K562 (cell line): ENCODE results near the gene THAP11. TPM values are rescaled to one million over a fixed set of nuclear protein-coding genes. Genes with fewer than 3 reads are reported as not detected.

Experiments used
- CHD2 ChIP-seq: IDR thresholded peaks from 2 replicates; pipeline ENCODE4 v1.6.1; 2011; ENCODE audit warnings: low read depth, low read length
- CREM ChIP-seq: IDR thresholded peaks from 2 replicates; pipeline ENCODE4 v1.6.1; 2014; ENCODE audit warnings: antibody characterized with exemption, low read depth
- HDAC1 ChIP-seq, 2 experiments: fragments of 450-650 bp; IDR thresholded peaks; 2 replicates each; pipeline ENCODE4 v1.6.1; 2016 to 2017; ENCODE audit warnings: inconsistent platforms in 1 of 2, mild to moderate bottlenecking in 1 of 2, moderate library complexity in 1 of 2
- HDAC8 ChIP-seq: fragments of 450-650 bp; IDR thresholded peaks from 2 replicates; pipeline ENCODE4 v1.6.1; 2016; ENCODE audit warnings: mild to moderate bottlenecking, missing genetic modification characterization, moderate library complexity, missing compliant biosample characterization
- HMG20A ChIP-seq: fragments of 450-650 bp; formaldehyde crosslinking; conservative IDR thresholded peaks from 2 replicates; pipeline ENCODE4 v1.4.0; 2020; ENCODE audit warnings: mild to moderate bottlenecking, mixed read lengths
- MAFG ChIP-seq: fragments of 450-650 bp; conservative IDR thresholded peaks from 2 replicates; pipeline ENCODE4 v1.6.1; 2016; ENCODE audit warnings: missing genetic modification characterization, missing compliant biosample characterization
- NFIX ChIP-seq: fragments of 250-450 bp; sonication (Bioruptor Pico); IDR thresholded peaks from 2 replicates; pipeline ENCODE4 v1.4.0; 2020; ENCODE audit warnings: low read depth, mild to moderate bottlenecking, moderate library complexity
- NR2F6 ChIP-seq: fragments of 450-650 bp; formaldehyde crosslinking; IDR thresholded peaks from 2 replicates; pipeline ENCODE4 v1.4.0; 2020; ENCODE audit warnings: mild to moderate bottlenecking
- PHTF2 ChIP-seq: fragments of 250-450 bp; sonication (Bioruptor Pico); IDR thresholded peaks from 2 replicates; pipeline ENCODE4 v1.5.0; 2021; ENCODE audit warnings: mild to moderate bottlenecking
- PTRF ChIP-seq: fragments of 450-650 bp; IDR thresholded peaks from 2 replicates; pipeline ENCODE4 v1.6.1; 2016; ENCODE audit warnings: mild to moderate bottlenecking, missing genetic modification characterization, missing compliant biosample characterization
- TAF7 ChIP-seq: fragments of 450-650 bp; IDR thresholded peaks from 2 replicates; pipeline ENCODE4 v1.6.1; 2016; ENCODE audit warnings: missing genetic modification characterization, missing compliant biosample characterization
- TEAD1 ChIP-seq, 2 experiments: fragments of 450-650 bp in 1 of 2; sonication (generic) in 1 of 2; formaldehyde crosslinking; IDR thresholded peaks; 2 replicates each; pipeline versions ENCODE4 v1.4.0 to v1.8.0; 2020 to 2022; ENCODE audit warnings: mild to moderate bottlenecking in 2 of 2, missing genetic modification reagents in 1 of 2
- U2AF1 ChIP-seq: fragments of 200-400 bp; formaldehyde crosslinking; optimal IDR thresholded peaks from 2 replicates; pipeline ENCODE3; 2017; ENCODE audit warnings: mild to moderate bottlenecking, low read depth, low read length, moderate library complexity
- ZBTB1 ChIP-seq: sonication (generic); formaldehyde crosslinking; IDR thresholded peaks from 2 replicates; pipeline ENCODE4 v1.8.1; 2023; ENCODE audit warnings: missing genetic modification reagents, low read depth, mild to moderate bottlenecking, borderline replicate concordance
- ZNF766 ChIP-seq: fragments of 200-800 bp; sonication (Bioruptor generic); conservative IDR thresholded peaks from 2 replicates; pipeline ENCODE4 v1.6.1; 2016; ENCODE audit warnings: missing genetic modification characterization, missing compliant biosample characterization
- polyA plus RNA-seq, 8 experiments: library from polyadenylated mRNA; depleted of rRNA in 4 of 8; stranded (reverse) in 5 of 8; unstranded in 3 of 8; fragments of >200 nt; fragmentation: Nextera tagmentation in 2 of 8; fragmentation: Illumina TruSeq in 1 of 8; extraction: Ambion mirVana in 2 of 8; extraction: Trizol in 1 of 8; gene quantifications; 2 replicates each; pipeline versions ENCODE4 v1.2.1 to v1.2.3, GENCODE V29; 2011 to 2014; ENCODE audit warnings: inconsistent platforms in 1 of 8, missing spikeins in 1 of 8
- total RNA-seq, 7 experiments: library from RNA; depleted of rRNA in 6 of 7; stranded (reverse); fragments of >200 nt in 6 of 7; fragmentation: Illumina TruSeq in 2 of 7; extraction: Trizol in 2 of 7; gene quantifications; 2 replicates each; pipeline versions ENCODE4 v1.2.1 to v1.2.3, GENCODE V29; 2011 to 2021; ENCODE audit warnings: low replicate concordance in 1 of 7
- TF ChIP-seq, protein P1 (sequence below), 3 experiments: fragments of 200-800 bp in 1 of 3; fragments of 250-450 bp in 1 of 3; fragments of 450-650 bp in 1 of 3; sonication (Bioruptor Pico) in 1 of 3; sonication (Bioruptor generic) in 1 of 3; formaldehyde crosslinking in 1 of 3; IDR thresholded peaks; 2 replicates each; pipeline versions ENCODE4 v1.6.1 to v1.8.0; 2016 to 2022; ENCODE audit warnings: mild to moderate bottlenecking in 2 of 3, missing genetic modification characterization in 2 of 3, missing compliant biosample characterization in 1 of 3, moderate library complexity in 1 of 3
- TF ChIP-seq, protein P2 (sequence below): fragments of 450-650 bp; formaldehyde crosslinking; IDR thresholded peaks from 2 replicates; pipeline ENCODE4 v1.4.0; 2022; ENCODE audit warnings: missing genetic modification characterization
- TF ChIP-seq, protein P3 (sequence below): fragments of 250-450 bp; sonication (Bioruptor Pico); IDR thresholded peaks from 2 replicates; pipeline ENCODE4 v1.5.0; 2021
- TF ChIP-seq, protein P4 (sequence below): fragments of 250-450 bp; sonication (Bioruptor Pico); IDR thresholded peaks from 2 replicates; pipeline ENCODE4 v1.4.0; 2020; ENCODE audit warnings: borderline replicate concordance

The THAP11 gene
- total and polyA plus RNA-seq, 9 of the 15 experiments (the other 6 are each of a cell fraction or from before 2014, with no cell fraction given): 2.4 to 31.6 (median 21.4) TPM

DNA sequence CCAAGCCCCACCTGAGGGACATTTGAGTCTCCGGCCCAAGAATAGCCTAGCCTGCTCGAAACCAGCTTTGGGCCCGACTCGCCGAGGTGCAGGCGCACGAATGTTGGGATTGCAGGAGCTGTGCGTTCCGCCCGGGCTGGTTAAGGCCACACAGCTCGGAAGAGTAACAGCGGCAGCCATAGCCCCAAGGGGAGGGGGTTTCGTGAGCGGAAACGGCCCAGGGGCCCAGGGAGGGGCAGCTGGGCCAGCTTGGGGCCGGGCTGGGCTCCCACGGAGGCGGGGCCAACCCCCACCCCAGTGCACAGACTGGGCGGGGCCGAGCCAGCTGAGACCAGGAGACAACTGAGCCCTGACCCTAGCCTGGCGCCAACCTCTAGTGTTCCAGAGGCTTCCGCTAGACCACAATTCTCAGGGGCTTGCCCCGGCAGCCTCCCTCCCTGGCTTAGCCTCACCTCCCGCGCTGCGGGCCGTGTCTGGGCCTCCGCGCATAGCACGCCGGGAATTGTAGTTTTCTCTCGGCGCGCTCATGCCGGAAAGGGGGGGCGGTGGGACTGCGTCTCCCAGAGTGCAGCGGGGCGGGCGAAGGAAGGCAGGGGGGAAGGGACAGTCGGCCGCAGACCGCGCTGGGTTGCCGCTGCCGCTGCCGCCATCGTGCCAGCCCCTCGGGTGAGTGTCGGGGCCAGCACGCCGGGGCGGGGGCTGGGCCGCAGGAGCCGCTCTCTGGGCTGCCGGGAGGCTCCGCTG lies 4.4 kb downstream of the THAP11 start, which contains the start of gene NUTF2 (continued):
- TF ChIP-seq NFIX (CRISPR knock-in tag): no peak
- TF ChIP-seq HDAC8 (tag): no peak
- no peak for TF ChIP-seq ZBTB1 (CRISPR knock-in tag)
- peak in 1 of 2 experiments; percentile 49; a peak in 2 of 4 replicates for TF ChIP-seq HDAC1 (IDR thresholded peaks at IDR 0.05)
- no peak for TF ChIP-seq NR2F6 (CRISPR knock-in tag)
- TF ChIP-seq, protein P1, sequence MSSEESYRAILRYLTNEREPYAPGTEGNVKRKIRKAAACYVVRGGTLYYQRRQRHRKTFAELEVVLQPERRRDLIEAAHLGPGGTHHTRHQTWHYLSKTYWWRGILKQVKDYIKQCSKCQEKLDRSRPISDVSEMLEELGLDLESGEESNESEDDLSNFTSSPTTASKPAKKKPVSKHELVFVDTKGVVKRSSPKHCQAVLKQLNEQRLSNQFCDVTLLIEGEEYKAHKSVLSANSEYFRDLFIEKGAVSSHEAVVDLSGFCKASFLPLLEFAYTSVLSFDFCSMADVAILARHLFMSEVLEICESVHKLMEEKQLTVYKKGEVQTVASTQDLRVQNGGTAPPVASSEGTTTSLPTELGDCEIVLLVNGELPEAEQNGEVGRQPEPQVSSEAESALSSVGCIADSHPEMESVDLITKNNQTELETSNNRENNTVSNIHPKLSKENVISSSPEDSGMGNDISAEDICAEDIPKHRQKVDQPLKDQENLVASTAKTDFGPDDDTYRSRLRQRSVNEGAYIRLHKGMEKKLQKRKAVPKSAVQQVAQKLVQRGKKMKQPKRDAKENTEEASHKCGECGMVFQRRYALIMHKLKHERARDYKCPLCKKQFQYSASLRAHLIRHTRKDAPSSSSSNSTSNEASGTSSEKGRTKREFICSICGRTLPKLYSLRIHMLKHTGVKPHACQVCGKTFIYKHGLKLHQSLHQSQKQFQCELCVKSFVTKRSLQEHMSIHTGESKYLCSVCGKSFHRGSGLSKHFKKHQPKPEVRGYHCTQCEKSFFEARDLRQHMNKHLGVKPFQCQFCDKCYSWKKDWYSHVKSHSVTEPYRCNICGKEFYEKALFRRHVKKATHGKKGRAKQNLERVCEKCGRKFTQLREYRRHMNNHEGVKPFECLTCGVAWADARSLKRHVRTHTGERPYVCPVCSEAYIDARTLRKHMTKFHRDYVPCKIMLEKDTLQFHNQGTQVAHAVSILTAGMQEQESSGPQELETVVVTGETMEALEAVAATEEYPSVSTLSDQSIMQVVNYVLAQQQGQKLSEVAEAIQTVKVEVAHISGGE (CRISPR knock-in tag; IDR thresholded peaks at IDR 0.05): peak in 1 of 3 experiments; percentile 67; a peak in 2 of 6 replicates
- TF ChIP-seq, protein P2, sequence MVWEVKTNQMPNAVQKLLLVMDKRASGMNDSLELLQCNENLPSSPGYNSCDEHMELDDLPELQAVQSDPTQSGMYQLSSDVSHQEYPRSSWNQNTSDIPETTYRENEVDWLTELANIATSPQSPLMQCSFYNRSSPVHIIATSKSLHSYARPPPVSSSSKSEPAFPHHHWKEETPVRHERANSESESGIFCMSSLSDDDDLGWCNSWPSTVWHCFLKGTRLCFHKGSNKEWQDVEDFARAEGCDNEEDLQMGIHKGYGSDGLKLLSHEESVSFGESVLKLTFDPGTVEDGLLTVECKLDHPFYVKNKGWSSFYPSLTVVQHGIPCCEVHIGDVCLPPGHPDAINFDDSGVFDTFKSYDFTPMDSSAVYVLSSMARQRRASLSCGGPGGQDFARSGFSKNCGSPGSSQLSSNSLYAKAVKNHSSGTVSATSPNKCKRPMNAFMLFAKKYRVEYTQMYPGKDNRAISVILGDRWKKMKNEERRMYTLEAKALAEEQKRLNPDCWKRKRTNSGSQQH (CRISPR knock-in tag): no peak
- TF ChIP-seq CREM: peak; percentile 87
- TF ChIP-seq ZNF766: peak; percentile 95
- no peak for TF ChIP-seq MAFG (tag)
- TF ChIP-seq CHD2: peak; percentile 76
- TF ChIP-seq PTRF (tag): no peak
- TF ChIP-seq TEAD1 (CRISPR knock-in tag; IDR thresholded peaks at IDR 0.05): peak in 1 of 2 experiments; percentile 87; a peak in 2 of 4 replicates
- TF ChIP-seq U2AF1: no peak
- no peak for TF ChIP-seq TAF7
- TF ChIP-seq, protein P3, sequence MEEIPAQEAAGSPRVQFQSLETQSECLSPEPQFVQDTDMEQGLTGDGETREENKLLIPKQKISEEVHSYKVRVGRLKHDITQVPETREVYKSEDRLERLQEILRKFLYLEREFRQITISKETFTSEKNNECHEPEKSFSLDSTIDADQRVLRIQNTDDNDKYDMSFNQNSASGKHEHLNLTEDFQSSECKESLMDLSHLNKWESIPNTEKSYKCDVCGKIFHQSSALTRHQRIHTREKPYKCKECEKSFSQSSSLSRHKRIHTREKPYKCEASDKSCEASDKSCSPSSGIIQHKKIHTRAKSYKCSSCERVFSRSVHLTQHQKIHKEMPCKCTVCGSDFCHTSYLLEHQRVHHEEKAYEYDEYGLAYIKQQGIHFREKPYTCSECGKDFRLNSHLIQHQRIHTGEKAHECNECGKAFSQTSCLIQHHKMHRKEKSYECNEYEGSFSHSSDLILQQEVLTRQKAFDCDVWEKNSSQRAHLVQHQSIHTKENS (CRISPR knock-in tag): no peak
- no peak for TF ChIP-seq HMG20A (CRISPR knock-in tag)
- TF ChIP-seq, protein P4, sequence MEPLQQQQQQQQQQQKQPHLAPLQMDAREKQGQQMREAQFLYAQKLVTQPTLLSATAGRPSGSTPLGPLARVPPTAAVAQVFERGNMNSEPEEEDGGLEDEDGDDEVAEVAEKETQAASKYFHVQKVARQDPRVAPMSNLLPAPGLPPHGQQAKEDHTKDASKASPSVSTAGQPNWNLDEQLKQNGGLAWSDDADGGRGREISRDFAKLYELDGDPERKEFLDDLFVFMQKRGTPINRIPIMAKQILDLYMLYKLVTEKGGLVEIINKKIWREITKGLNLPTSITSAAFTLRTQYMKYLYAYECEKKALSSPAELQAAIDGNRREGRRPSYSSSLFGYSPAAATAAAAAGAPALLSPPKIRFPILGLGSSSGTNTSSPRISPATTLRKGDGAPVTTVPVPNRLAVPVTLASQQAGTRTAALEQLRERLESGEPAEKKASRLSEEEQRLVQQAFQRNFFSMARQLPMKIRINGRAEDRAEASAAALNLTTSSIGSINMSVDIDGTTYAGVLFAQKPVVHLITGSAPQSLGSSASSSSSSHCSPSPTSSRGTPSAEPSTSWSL (CRISPR knock-in tag): no peak
- TF ChIP-seq PHTF2: no peak
